Stimulated activated CD4-positive, alpha-beta T cell treated with anti-CD3 and anti-CD28 coated beads, Interleukin-1b, Interleukin-23, amount 100 ng/mL, for 4 hours (primary cell): ENCODE data around the gene TRAPPC14.
"Not testable (repeated sequence)": the region's sequence is repeated elsewhere in the genome, so short reads cannot be mapped to it uniquely, and the experiment has no call there.

Source experiments
- DNase-seq, 2 donors: peaks; one replicate each; pipeline ENCODE4 v3.0.0-alpha.2; 2020; ENCODE audit warnings: low read depth in 2 of 2

Gene TRAPPC14

DNA sequence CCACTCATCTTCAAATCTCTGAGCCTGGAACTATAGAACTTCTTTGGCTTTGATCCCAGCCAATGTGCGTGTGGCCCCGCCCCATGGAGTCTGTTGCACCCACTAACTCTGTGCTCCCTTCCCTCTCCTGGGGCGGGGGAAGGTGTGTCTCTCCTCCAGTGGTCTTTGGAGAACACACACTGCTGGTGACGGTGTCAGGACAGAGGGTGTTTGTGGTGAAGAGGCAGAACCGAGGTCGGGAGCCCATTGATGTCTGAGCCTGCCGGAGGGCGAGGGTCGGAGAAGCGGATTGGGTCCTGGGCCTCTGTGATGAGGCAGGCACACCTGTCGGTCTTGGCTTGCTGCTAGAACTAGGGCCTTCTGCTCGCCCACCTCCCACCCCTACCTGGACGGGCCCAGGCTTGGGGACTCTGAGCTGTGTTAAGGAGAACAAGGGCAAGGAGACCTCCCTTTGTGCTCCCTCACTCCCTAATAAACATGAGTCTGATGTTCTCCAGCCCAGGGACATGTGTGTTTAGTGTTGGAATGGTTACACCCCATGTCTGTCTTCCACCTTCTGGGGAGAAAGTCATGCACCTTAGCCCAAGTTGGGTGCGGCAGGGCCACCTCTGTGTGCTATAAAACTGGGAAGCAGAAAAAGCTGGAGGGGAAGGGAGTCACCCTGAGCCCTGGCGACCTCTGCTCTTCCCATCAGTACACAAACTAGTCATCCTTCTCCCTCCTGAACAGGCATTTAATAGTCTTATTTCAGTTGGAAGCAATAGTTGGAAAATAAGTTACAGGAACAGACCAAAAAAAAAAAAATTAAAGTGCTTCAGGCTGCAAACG, 4.6 kb downstream of the TRAPPC14 start:
- DNase-seq, result no peak

DNA sequence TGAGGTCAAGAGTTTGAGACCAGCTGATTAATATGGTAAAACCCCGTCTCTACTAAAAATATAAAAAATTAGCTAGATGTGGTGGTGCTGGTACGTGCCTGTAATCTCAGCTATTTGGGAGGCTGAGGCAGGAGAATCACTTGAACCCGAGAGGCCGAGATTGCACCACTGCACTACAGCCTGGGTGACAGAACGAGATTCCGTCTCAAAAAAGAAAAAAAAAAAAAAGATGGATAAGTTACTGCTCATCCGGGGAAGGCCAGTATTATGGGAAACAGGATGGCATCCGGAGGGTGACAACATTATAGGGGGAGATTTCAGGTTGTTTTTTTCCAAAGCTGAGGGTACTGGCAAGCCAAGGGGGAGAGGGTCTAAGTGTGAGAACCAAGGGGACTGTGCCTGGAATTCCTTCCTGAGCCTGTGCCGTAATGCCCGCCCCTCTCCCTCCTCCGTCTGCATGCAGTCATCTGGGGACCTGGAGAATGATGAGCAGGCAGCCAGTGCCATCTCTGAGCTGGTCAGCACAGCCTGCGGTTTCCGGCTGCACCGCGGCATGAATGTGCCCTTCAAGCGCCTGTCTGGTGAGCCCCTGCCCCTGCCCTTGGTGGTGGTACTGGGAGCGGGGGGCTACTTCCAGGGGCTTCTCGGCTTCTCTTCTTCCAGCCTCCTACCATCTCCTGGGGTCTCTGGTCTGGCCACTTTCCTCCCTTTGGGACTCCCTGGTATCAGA, 5.4 kb downstream of the TRAPPC14 start:
- no peak for DNase-seq

DNA sequence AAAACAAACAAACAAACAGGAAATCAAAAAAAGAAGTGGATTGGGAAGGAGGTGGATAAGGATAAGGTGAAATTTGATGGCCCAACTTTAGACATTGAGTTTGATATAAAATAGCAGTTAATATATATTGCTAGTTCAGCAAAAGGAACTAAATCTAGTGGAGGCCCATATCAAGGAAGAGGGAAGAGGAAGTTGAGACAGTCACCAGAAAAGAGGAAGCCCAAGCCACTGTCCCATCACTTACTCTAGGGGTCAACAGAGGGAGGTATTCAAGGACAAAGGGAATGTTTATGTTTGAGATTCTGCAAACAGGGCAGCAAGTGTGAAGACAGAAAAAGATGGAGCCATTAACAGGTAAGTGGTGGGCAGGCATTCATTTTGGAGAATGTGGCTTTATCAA, 6.1 kb downstream of the TRAPPC14 start:
- DNase-seq, result no peak

DNA sequence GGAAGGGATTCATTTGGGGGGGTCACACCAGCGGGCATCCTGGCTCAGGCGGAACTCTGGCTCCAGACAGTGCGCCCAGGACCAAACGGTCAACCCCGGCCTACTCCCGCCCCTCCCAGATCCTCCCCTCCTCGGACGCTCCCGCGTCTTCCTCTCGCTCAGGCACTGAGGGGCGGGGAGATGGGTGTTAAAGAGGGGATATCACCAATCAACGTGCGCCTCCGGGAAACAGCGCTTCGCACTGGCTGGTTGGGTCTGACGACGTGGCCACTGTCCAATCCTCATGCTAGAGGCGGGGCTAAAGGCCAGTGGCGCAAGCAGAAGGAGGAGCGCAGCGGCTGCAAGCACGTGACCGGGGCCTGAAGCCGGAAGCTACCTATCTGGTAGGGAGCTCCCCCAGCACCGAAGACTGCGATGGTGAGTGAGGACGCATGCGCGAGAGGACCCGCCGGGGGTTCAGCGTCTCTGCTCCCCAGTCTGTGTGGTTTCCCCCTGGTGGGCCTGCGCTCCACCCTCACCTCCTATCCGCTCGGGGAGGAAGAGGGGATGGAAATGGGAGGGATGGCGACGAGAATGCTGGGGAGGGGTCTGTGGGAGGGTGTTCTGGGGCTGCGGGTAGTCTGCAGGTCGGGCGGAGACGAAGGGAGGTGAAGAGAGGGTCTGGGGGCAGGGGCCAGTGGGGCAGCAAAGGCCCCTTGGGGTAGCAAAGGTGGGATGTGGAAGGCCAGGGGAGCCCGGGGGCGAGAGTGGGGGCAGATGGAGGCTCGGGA, 9.8 kb downstream of the TRAPPC14 start, which contains the start of gene LAMTOR4:
Gene LAMTOR4 (plus strand): TSS at position 360 of the 770 bp plus-strand sequence. CDS start 55 bp downstream, at position 415.
- peak; percentile 89 to 94 for DNase-seq

DNA sequence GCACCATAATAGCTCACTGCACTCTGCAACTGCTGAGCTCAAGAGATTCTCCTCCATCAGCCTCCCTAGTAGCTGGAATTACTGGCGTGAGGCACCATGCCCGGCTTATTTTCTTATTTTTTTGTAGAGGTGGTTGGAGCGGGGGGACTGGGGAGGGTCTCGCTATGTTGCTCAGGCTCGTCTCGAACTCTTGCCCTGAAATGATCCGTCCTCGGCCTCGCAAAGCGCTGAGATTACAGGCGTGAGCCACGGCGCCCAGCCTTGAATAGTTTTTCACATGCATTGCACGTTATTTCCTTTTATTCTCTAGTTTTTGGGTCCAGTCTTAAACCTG, 10.3 kb downstream of the TRAPPC14 start:
- DNase-seq, result no peak

DNA sequence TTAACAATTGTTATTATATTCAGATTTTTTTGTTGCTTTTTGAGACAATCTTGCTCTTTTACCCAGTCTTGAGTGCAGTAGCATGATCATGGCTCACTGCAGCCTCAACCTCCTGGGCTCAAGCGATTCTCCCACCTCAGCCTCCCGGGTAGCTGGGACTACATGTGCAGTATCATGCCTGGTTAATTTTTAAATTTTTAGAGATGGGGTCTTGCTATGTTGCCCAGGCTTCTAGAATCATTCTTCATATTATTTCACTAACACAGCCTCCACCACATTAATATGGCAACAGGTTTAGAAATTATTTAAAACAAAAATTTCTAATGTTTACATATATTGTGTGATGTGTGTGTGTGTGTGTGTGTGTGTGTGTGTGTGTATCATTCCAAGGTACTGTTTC, 11.2 kb downstream of the TRAPPC14 start:
- DNase-seq, result no peak

DNA sequence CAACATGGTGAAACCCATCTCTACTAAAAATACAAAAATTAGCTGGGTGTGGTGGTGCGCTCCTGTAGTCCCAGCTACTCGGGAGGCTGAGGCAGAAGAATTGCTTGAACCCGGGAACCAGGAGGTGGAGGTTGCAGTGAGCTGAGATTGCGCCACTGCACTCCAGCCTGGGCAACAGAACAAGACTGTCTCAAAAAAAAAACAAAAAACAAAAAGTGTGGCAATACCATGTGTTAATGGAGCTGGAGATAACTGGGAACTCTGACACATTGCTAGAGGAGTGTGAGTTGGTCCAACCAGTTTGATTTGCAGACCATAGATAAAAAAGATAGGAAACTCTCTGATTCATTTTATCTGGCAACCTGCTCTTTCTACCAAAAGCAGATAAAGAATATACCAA, 12.2 kb downstream of the TRAPPC14 start:
- DNase-seq, result not testable (repeated sequence)

DNA sequence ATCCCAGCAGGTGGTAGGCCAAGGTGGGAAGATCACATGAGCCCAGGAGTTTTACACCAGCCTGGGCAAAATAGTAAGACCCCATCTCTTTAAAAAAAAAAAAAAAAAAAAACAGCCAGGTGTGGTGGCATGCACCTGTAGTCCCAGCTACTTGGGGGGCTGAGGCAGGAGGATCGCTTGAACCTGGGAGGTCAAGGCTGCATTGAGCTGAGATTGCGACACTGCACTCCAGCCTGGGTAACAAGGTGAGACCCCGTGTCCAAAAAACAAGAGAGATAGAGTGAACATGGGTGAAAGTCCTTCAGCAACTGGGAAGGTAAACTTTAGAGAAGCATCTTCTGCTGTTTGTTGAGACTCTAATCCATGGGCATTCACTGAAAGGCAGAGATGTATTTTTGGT, 16.1 kb downstream of the TRAPPC14 start:
- DNase-seq, result no peak

DNA sequence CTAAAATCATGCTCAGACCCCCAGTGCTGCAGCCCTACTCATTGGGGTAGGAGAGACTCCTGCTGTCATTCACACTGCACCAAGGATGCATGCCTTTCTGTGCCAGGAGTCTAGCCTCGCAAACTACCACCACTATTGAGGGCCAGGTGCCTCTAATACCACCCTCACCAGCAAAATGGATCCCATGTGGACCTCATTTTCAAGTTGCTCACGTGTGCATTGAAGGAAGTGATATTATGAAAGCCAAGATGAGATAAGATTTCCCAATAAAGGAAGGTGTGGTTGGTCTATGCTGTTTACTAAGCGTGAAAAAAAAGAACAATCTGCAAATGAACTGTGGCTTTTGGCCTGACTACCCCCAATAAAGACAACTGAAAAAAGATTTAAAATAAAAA, 17.0 kb downstream of the TRAPPC14 start:
- no peak for DNase-seq

DNA sequence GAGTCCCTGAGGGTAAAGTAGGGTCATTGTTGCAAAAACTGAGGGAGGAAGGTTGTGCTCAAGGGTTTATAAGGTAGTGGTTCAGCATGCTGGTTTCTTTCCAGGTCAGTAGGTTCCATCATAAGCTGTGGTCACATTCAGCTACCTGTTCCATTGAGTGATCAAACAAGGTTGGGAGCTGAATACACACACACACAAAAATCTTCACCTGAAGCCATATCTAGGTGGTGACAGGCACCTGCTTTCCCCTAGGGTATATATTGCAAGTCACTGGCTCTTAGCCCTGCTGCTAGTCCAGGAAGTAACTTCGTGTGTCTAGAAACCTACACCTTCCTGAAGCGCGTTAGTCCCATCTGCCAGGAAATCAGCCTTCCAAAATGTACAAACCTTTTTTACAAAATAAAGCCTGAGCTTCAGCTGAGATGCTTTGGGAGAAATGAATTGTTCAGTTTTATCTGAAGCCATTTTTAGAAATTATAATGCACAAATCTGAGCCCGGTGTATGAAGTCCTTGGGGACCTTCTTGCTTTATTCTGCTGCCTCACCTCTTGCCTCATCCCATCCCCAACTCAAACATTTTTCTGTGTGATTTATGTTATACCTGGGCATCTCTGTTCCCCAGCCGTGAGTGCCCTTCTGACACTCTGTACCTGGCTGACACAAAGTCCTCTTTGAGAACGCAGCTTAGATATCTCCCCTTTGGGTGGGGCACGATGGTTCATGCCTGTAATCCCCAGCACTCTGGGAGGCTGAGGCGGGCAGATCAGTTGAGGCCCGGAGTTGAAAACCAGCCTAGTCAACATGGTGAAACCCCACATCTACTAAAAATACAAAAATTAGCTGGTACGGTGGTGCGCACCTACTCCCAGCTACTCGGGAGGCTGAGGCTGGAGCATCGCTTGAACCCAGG, 20.4 kb downstream of the TRAPPC14 start:
- DNase-seq, result no peak

DNA sequence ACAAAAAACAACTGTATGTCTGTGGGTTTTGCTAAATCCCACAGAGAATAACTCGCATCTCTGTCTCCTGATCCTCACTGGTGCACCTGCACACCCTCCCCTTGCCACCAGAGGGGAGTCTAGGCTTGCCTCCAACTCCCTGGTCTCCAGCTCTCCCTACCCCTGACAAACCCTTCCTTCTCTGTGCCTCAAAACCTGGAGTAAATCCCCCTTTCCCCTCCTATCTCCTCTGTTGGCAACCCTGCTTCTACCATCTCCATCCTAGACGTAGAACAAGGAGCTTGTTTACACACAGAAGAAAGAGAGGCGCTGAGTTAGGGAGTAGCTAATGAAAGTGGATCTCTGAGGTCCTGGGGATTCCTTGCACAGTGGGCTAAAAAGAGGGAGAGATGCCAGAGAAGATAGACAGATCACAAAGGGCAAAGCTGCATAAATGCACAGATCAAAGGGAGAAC, 25.8 kb downstream of the TRAPPC14 start:
- DNase-seq, result peak; percentile 48 to 52

DNA sequence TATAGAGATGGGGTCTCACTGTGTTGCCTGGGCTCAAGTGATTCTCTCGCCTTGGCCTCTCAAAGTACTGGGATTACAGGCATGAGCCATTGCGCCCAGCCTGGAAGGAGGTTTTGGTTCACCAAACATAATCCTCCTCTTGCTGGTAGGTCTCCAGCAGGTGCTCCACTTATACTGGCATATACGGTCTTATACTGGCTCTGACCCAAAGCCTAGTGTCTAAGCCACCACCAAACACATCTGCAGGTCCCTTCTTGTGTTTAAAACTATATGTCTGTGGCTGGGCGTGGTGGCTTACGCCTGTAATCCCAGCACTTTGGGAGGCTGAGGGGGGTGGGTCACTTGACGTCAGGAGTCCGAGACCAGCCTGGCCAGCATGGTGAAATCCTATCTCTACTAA, 26.4 kb downstream of the TRAPPC14 start:
- DNase-seq, result no peak

DNA sequence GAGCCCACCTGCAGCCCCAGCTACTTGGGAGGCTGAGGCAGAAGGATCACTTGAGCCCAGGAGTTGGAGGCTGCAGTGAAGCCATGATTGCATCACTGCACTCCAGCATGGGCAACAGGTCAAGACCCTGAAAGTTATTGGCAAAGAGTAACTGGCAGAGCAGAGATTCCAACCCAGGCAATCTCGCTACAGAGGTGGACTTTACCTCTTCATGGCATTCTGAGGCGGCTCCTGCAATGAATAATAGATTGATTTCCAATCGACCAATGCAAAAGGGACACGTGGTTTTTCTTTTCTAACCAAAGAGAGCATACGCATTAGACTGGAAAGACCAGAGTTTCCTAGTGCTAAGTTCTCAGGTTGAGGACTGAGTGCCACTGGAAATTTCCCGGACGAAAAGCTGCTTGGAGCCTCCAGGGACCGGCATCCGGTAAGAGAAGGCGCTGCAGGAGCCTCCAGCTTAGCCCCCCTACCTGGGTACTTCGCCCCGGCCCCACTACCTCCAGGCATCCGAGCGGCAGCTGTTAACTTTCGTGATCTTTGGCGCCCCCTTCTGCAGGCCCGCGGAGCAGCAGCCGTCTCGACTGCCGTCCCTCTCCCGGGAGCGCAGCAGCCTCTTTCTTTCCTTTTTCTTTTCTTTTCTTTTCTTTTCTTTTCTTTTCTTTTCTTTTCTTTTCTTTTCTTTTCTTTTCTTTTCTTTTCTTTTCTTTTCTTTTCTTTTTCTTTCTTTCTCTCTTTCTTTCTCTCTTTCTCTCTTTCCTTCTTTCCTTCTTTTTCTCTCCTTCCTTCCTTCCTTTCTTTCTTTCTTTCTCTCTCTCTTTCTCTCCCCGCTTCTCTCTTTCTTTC, 27.7 kb downstream of the TRAPPC14 start:
- DNase-seq, result peak; percentile 75 to 90

DNA sequence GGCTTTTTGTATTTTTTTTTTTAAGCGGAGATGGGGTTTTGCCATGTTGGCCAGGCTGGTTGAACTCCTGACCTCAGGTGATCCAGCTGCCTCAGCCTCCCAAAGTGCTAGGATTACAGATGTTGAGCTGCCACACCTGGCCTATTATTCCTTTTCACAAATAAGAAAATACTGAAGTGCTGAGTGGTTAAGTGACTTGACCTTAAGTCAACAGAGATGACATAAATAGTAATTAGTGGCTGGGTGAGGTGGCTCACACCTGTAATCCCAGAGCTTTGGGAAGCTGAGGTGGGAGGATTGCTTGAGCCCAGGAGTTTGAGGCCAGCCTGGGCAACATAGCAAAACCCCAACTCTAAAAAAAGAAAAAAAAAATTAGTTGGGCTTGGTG, 28.3 kb downstream of the TRAPPC14 start:
- not testable (repeated sequence) for DNase-seq

DNA sequence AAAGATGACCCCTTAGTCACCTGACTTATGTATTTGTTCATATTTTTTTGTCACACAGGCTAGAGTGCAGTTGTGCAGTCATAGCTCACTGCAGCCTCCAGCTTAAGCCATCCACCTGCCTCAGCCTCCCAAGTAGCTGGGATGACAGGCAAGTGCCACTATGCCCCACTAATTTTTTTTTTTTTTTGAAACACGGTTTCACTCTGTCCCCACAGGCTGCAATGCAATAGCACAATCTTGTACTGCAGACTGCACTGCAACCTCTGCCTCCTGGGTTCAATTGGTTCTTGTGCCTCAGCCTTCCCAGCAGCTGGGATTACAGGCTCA, 29.9 kb downstream of the TRAPPC14 start:
- no peak for DNase-seq

DNA sequence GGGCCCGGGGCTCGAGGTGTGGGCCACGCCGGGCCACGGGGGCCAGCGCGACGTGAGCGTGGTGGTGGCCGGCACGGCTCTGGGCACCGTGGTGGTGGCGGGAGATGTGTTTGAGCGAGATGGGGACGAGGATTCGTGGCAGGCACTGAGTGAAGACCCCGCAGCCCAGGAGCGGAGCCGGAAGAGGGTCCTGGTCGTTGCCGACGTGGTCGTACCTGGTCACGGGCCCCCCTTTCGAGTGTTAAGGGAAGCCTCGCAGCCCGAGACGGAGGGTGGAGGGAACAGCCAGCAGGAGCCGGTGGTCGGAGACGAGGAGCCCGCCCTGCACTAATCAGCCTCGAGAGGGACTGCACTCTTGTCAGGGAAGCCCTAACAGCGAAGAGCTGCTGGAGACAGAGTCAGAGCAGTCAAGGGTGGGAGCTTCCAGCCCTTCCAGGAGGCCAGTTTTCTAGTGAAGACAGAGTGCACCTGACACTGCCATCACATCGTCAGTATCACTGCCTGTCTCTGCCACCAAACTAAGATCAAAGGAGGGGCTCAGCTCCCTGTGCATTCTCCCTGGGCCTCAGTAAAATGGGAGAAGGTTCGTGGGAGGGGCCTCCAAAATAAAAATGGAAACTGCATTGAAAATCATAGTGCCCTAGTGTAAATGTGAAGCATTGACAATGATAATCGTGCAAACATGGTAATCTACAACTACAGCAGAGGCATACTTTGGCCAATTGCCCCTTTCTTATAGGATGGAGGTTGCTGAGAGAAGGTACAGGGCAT, 30.5 kb downstream of the TRAPPC14 start:
- no peak for DNase-seq

DNA sequence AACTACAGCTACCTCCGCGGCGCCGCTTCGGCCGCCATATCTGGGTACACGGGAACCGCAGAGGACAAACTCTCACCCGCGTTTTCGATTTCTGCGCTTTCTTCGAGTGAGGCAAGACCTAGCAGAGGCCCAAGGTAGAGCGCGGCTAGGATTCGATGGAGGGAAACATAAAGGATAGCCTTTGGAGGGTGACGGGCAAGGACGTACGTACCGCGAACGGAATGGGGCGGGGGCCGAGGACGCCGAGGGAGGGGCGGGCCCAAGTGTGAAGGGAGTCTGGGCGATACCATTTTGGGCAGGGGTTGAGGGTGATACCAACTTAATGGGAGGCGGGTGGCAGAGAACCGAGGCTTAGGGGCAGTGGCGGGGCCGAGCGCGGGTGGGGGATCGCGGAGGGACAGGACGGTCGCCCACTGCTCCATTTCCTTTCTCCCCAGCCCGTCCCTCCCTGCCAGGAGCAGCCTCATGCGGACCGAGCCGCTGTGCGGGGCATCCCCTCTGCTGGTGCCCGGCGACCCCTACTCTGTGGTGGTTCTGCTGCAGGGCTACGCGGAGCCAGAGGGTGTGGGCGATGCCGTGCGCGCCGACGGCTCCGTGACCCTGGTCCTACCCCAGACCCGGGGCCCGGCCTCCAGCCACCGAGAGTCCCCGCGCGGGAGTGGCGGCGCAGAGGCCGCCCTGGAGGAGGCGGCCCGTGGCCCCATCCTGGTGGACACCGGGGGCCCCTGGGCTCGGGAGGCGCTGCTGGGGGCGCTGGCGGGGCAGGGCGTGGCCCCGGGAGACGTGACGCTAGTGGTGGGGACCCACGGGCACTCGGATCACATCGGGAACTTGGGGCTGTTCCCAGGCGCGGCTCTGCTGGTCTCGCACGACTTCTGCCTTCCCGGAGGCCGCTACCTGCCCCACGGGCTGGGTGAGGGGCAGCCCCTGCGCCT, 31.3 kb downstream of the TRAPPC14 start, which contains the start of gene MBLAC1:
Gene MBLAC1 (plus strand): TSS at position 37 of the 935 bp plus-strand sequence. CDS start 429 bp downstream, at position 466.
- peak; percentile 84 to 90 for DNase-seq

DNA sequence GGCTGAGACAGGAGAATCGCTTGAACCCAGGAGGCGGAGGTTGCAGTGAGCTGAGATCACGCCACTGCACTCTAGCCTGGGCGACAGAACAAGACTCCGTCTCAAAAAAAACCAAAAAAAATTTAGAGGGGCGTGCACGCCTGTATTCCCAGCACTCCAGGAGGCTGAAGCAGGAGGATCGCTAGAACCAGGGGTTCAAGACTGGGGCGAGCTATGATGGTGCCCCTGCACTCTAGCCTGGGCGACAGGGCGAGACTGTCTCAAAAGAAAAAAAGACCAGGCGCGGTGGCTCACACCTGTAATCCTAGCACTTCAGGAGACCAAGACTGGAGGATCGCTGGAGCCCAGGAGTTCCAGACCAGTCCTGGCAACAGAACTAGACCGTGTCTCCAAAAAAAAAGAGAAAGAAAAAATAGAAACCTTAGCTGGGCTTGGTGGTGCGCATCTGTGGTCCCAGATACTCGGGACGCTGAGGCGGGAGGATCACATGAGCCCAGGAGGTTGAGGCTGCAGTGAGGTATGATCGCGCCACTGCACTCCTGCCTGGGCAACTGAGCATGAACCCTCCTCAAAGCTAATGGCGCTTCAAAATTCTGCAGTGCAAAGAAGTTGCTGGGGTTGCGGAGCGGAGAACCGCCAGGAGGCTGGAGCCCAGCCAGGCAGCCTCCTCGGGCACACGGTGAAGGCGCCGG, 32.1 kb downstream of the TRAPPC14 start:
- DNase-seq, result no peak
